HepG2 (cell line): Measurements from ENCODE around the gene ST8SIA6. TPM values are rescaled to one million over a fixed set of nuclear protein-coding genes. Genes with fewer than 3 reads are reported as not detected.

Experiments
- ATAC-seq: fragments of 200-7000 bp; cut with Tn5 transposase; 3 replicates; pipeline ENCODE4 v1.9.1; 2020; ENCODE audit warnings: mild to moderate bottlenecking, moderate library complexity
- BruUV-seq: library from RNA; stranded (reverse); fragments of 400-500 nt; replicated peaks from 2 replicates; lab custom pipeline; 2021; lab: Mats Ljungman, UMichigan
- CTCF ChIA-PET: fragments of 300-600 bp; formaldehyde crosslinking; extraction: SDS; loops from one replicate; lab custom pipeline; 2021; ENCODE audit warnings: low total read pairs, inconsistent platforms, low intra/inter-chr PET ratio; lab: Yijun Ruan, JAX
- POLR2A ChIA-PET: fragments of 350-600 bp; sonication (Branson Sonifier 250); formaldehyde crosslinking; loops from one replicate; lab custom pipeline; 2020; ENCODE audit warnings: antibody characterized with exemption, inconsistent platforms; lab: Yijun Ruan, JAX
- DNase-seq: peaks from one replicate; pipeline ENCODE4 v3.0.0-alpha.2; 2015; ENCODE audit warnings: low spot score
- FAIRE-seq: peaks from 3 replicates; lab custom pipeline; 2011; peaks lifted over from hg19 to GRCh38; lab: Jason Lieb, UNC
- H2AFZ ChIP-seq: one replicate; pipeline ENCODE4 v1.6.1; 2011; ENCODE audit warnings: low read length, inconsistent platforms
- H3K27ac ChIP-seq: fragments of 300-600 bp; 3 replicates; pipeline ENCODE4 v1.8.0; 2011; ENCODE audit warnings: mixed run types, mild to moderate bottlenecking, mixed read lengths, low read length, inconsistent platforms; ENCODE audit not compliant: insufficient read depth; ENCODE audit errors: extremely low read length
- H3K27me3 ChIP-seq, 2 experiments: fragments of 200-600 bp in 1 of 2; 2 replicates in 1 of 2; 3 replicates in 1 of 2; pipeline versions ENCODE4 v1.6.0 to v1.8.0; 2011; ENCODE audit warnings: low read length in 2 of 2, mild to moderate bottlenecking in 2 of 2, moderate library complexity in 2 of 2, inconsistent platforms in 1 of 2; ENCODE audit not compliant: insufficient read depth in 2 of 2, control insufficient read depth in 1 of 2
- H3K36me3 ChIP-seq, 2 experiments: fragments of 200-600 bp in 1 of 2; replicated peaks in 1 of 2; 2 replicates in 1 of 2; 3 replicates in 1 of 2; pipeline versions ENCODE4 v1.5.1 to v1.8.0; 2011; ENCODE audit warnings: low read length in 2 of 2, inconsistent platforms in 1 of 2; ENCODE audit not compliant: insufficient read depth in 2 of 2, control insufficient read depth in 1 of 2
- H3K4me1 ChIP-seq: 2 replicates; pipeline ENCODE4 v1.5.1; 2012; ENCODE audit warnings: low read length, inconsistent platforms; ENCODE audit not compliant: insufficient read depth
- H3K4me2 ChIP-seq: 2 replicates; pipeline ENCODE4 v1.6.0; 2011; ENCODE audit warnings: low read depth, low read length, inconsistent platforms
- H3K4me3 ChIP-seq, 3 experiments: fragments of 200-600 bp in 1 of 3; sonication (generic), shearing (Covaris generic) in 1 of 3; replicated peaks in 1 of 3; 2 replicates each; pipeline ENCODE4 v1.5.1; 2011 to 2016; ENCODE audit warnings: low read length in 3 of 3, inconsistent platforms in 2 of 3, low read depth in 2 of 3, mild to moderate bottlenecking in 2 of 3, control low read depth in 1 of 3, mixed read lengths in 1 of 3; ENCODE audit not compliant: insufficient read depth in 1 of 3
- H3K79me2 ChIP-seq: one replicate; pipeline ENCODE4 v1.6.1; 2011; ENCODE audit warnings: low read length, inconsistent platforms; ENCODE audit not compliant: insufficient read depth
- H3K9ac ChIP-seq: 2 replicates; pipeline ENCODE4 v1.6.0; 2011; ENCODE audit warnings: mild to moderate bottlenecking, low read depth, low read length, inconsistent platforms; ENCODE audit not compliant: insufficient read depth
- H3K9me3 ChIP-seq: 2 replicates; pipeline ENCODE4 v1.5.1; 2012; ENCODE audit warnings: mild to moderate bottlenecking, low read length
- H4K20me1 ChIP-seq: 2 replicates; pipeline ENCODE4 v1.6.0; 2011; ENCODE audit warnings: inconsistent platforms, mild to moderate bottlenecking, low read length, moderate library complexity; ENCODE audit not compliant: insufficient read depth
- ARHGAP35 ChIP-seq: sonication (generic); formaldehyde crosslinking; IDR thresholded peaks from 2 replicates; pipeline ENCODE4 v1.9.0; 2022; ENCODE audit warnings: mild to moderate bottlenecking, inconsistent platforms, moderate library complexity, missing genetic modification reagents, borderline replicate concordance
- HIVEP1 ChIP-seq: sonication (generic); formaldehyde crosslinking; IDR thresholded peaks from 2 replicates; pipeline ENCODE4 v1.4.0; 2020; ENCODE audit warnings: mild to moderate bottlenecking, missing genetic modification reagents
- HNRNPUL1 ChIP-seq: fragments of 200-400 bp; formaldehyde crosslinking; IDR thresholded peaks from 2 replicates; pipeline ENCODE4 v1.6.1; 2017; ENCODE audit warnings: low read depth, mild to moderate bottlenecking, low read length, moderate library complexity
- KLF12 ChIP-seq: sonication (generic); formaldehyde crosslinking; IDR thresholded peaks from 2 replicates; pipeline ENCODE4 v1.4.0; 2020; ENCODE audit warnings: missing genetic modification reagents, borderline replicate concordance
- NFKBIZ ChIP-seq: IDR thresholded peaks from 2 replicates; pipeline ENCODE4 v1.6.1; 2018; ENCODE audit warnings: missing genetic modification reagents, missing compliant biosample characterization
- NFYB ChIP-seq: sonication (generic); formaldehyde crosslinking; IDR thresholded peaks from 2 replicates; pipeline ENCODE4 v1.4.0; 2020; ENCODE audit warnings: missing genetic modification reagents
- NFYC ChIP-seq: IDR thresholded peaks from 2 replicates; pipeline ENCODE4 v1.6.1; 2016; ENCODE audit warnings: missing genetic modification reagents, missing compliant biosample characterization
- ZBTB8A ChIP-seq: sonication (generic); formaldehyde crosslinking; IDR thresholded peaks from 2 replicates; pipeline ENCODE4 v1.4.0; 2020; ENCODE audit warnings: mild to moderate bottlenecking, low read depth, missing genetic modification reagents, borderline replicate concordance
- ZFP36L1 ChIP-seq: sonication (generic); formaldehyde crosslinking; IDR thresholded peaks from 2 replicates; pipeline ENCODE4 v1.8.0; 2022; ENCODE audit warnings: mild to moderate bottlenecking, missing genetic modification reagents, moderate library complexity
- ZMYM4 ChIP-seq: sonication (generic); formaldehyde crosslinking; IDR thresholded peaks from 2 replicates; pipeline ENCODE4 v1.8.1; 2023; ENCODE audit warnings: mild to moderate bottlenecking, missing genetic modification reagents
- ZNF275 ChIP-seq: sonication (generic); formaldehyde crosslinking; IDR thresholded peaks from 2 replicates; pipeline ENCODE4 v1.8.0; 2022; ENCODE audit warnings: missing genetic modification reagents, mild to moderate bottlenecking, inconsistent platforms, borderline replicate concordance
- ZNF503 ChIP-seq: sonication (generic); formaldehyde crosslinking; IDR thresholded peaks from 2 replicates; pipeline ENCODE4 v1.4.0; 2020; ENCODE audit warnings: missing genetic modification reagents
- ZNF543 ChIP-seq: sonication (generic); formaldehyde crosslinking; IDR thresholded peaks from 2 replicates; pipeline ENCODE4 v1.4.0; 2020; ENCODE audit warnings: mild to moderate bottlenecking, missing genetic modification reagents
- WGBS: methylation state at CpG from one replicate; pipeline ENCODE4 v1.1.6; 2017; ENCODE audit warnings: low lambda C conversion rate; 5-methylcytosine and 5-hydroxymethylcytosine counted together
- in situ Hi-C: cut with HindIII; loops from 2 replicates; pipeline ENCODE4 v1.10.0; 2017; ENCODE audit warnings: low pct_unique_long_range_greater_than_20kb; ENCODE audit not compliant: extremely low pct_ligation_motif_present
- intact Hi-C: fragments of 100-400 bp; cut with micrococcal nuclease; formaldehyde crosslinking; loops from one replicate; pipeline ENCODE4 v1.10.0; 2022; ENCODE audit not compliant: unreplicated experiment
- polyA plus RNA-seq, 8 experiments: library from polyadenylated mRNA; depleted of rRNA in 3 of 8; stranded (reverse) in 7 of 8; unstranded in 1 of 8; fragments of >200 nt; fragmentation: Illumina TruSeq in 4 of 8; extraction: Trizol in 4 of 8; gene quantifications; 2 replicates each; pipeline versions ENCODE4 v1.2.1 to v1.2.3, GENCODE V29; 2011 to 2016; ENCODE audit warnings: low read depth in 4 of 8, missing spikeins in 1 of 8, mixed read lengths in 1 of 8; ENCODE audit not compliant: insufficient read depth in 1 of 8
- total RNA-seq, 5 experiments: library from RNA; depleted of rRNA; stranded (reverse); fragments of >200 nt; fragmentation: Illumina TruSeq; extraction: Trizol; gene quantifications; 2 replicates each; pipeline ENCODE4 v1.2.3, GENCODE V29; 2016; ENCODE audit warnings: low read depth in 1 of 5
- TF ChIP-seq, protein P1 (sequence below): sonication (generic); formaldehyde crosslinking; IDR thresholded peaks from 2 replicates; pipeline ENCODE4 v1.9.0; 2022; ENCODE audit warnings: low read depth, missing genetic modification reagents
- TF ChIP-seq, protein P2 (sequence below): sonication (generic); formaldehyde crosslinking; IDR thresholded peaks from 2 replicates; pipeline ENCODE4 v1.4.0; 2020; ENCODE audit warnings: missing genetic modification reagents
- TF ChIP-seq, protein P3 (sequence below): sonication (generic); formaldehyde crosslinking; IDR thresholded peaks from 2 replicates; pipeline ENCODE4 v1.4.0; 2020; ENCODE audit warnings: missing genetic modification reagents

The ST8SIA6 gene
- total and polyA plus RNA-seq, 2 of the 13 experiments (the other 11 are each of a cell fraction or from before 2014, with no cell fraction given), result not detected

- in situ Hi-C loops (no loop called here), intact Hi-C loops (no loop called here)
- ChIA-PET CTCF (no interaction called here), POLR2A (no interaction called here)
- no peak for DNase-seq
- BruUV-seq, result no TSS peak
- ATAC-seq, result no peak
- WGBS, result 24% methylated on average over 5 of the region's 5 CpGs
- Histone ChIP-seq H3K4me2 (no peak overlapping the region), H3K79me2 (no peaks in the 10 kb centered on the region), H2AFZ (no peak overlapping the region), H3K36me3 (no peaks in the 10 kb centered on the region), H3K27ac (no peak overlapping the region), H4K20me1 (no peaks in the 10 kb centered on the region), H3K9me3 (no peaks in the 10 kb centered on the region), H3K4me1 (no peaks in the 10 kb centered on the region), H3K9ac (no peak overlapping the region), H3K4me3 (no peak overlapping the region), H3K27me3 (no peaks in the 10 kb centered on the region)
- FAIRE-seq, result no peak
- TF ChIP-seq ZNF275 (CRISPR knock-in tag) (no peak), ZBTB8A (CRISPR knock-in tag) (no peak), ZNF503 (CRISPR knock-in tag) (no peak), ZFP36L1 (no peak), ZMYM4 (no peak), NFKBIZ (CRISPR knock-in tag) (no peak), ZNF543 (CRISPR knock-in tag) (no peak), HIVEP1 (CRISPR knock-in tag) (no peak), ARHGAP35 (CRISPR knock-in tag) (no peak), NFYB (no peak), KLF12 (CRISPR knock-in tag) (no peak), HNRNPUL1 (no peak), NFYC (CRISPR knock-in tag) (no peak)
- TF ChIP-seq, protein P1, sequence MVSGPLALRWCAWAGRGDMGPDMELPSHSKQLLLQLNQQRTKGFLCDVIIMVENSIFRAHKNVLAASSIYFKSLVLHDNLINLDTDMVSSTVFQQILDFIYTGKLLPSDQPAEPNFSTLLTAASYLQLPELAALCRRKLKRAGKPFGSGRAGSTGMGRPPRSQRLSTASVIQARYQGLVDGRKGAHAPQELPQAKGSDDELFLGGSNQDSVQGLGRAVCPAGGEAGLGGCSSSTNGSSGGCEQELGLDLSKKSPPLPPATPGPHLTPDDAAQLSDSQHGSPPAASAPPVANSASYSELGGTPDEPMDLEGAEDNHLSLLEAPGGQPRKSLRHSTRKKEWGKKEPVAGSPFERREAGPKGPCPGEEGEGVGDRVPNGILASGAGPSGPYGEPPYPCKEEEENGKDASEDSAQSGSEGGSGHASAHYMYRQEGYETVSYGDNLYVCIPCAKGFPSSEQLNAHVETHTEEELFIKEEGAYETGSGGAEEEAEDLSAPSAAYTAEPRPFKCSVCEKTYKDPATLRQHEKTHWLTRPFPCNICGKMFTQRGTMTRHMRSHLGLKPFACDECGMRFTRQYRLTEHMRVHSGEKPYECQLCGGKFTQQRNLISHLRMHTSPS (CRISPR knock-in tag), result no peak
- TF ChIP-seq, protein P2, sequence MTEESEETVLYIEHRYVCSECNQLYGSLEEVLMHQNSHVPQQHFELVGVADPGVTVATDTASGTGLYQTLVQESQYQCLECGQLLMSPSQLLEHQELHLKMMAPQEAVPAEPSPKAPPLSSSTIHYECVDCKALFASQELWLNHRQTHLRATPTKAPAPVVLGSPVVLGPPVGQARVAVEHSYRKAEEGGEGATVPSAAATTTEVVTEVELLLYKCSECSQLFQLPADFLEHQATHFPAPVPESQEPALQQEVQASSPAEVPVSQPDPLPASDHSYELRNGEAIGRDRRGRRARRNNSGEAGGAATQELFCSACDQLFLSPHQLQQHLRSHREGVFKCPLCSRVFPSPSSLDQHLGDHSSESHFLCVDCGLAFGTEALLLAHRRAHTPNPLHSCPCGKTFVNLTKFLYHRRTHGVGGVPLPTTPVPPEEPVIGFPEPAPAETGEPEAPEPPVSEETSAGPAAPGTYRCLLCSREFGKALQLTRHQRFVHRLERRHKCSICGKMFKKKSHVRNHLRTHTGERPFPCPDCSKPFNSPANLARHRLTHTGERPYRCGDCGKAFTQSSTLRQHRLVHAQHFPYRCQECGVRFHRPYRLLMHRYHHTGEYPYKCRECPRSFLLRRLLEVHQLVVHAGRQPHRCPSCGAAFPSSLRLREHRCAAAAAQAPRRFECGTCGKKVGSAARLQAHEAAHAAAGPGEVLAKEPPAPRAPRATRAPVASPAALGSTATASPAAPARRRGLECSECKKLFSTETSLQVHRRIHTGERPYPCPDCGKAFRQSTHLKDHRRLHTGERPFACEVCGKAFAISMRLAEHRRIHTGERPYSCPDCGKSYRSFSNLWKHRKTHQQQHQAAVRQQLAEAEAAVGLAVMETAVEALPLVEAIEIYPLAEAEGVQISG, result no peak
- TF ChIP-seq, protein P3, sequence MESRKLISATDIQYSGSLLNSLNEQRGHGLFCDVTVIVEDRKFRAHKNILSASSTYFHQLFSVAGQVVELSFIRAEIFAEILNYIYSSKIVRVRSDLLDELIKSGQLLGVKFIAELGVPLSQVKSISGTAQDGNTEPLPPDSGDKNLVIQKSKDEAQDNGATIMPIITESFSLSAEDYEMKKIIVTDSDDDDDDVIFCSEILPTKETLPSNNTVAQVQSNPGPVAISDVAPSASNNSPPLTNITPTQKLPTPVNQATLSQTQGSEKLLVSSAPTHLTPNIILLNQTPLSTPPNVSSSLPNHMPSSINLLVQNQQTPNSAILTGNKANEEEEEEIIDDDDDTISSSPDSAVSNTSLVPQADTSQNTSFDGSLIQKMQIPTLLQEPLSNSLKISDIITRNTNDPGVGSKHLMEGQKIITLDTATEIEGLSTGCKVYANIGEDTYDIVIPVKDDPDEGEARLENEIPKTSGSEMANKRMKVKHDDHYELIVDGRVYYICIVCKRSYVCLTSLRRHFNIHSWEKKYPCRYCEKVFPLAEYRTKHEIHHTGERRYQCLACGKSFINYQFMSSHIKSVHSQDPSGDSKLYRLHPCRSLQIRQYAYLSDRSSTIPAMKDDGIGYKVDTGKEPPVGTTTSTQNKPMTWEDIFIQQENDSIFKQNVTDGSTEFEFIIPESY (CRISPR knock-in tag), result no peak
Measured at GRCh38 chr10:17407047-17407446, 47.3 kb downstream of the ST8SIA6 start.
